GM04504 (cell line): Measurements from ENCODE around the gene PFDN1.
"Not testable (repeated sequence)": the region's sequence is repeated elsewhere in the genome, so short reads cannot be mapped to it uniquely, and the experiment has no call there.

Source experiments
- DNase-seq: peaks from one replicate; pipeline ENCODE4 v3.0.0-alpha.2; 2012; ENCODE audit warnings: low read depth

PFDN1 gene

DNA sequence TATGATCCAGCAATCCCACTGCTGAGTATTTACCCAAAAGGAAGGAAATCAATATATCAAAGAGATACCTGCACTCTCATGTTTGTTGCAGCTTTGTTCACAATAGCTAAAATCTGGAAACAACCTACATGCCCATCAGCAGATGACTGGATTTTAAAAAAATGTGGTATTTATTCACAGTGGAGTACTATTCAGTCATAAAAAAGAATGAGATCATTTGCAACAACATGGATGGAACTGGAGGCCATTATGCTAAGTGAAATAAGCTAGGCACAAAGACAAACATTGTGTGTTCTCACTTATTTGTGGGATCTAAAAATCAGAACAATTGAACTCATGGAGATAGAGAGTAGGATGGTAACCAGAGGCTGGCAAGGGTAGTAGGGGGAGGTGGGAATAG lies 94.8 kb downstream of the PFDN1 start:
- DNase-seq: no peak

DNA sequence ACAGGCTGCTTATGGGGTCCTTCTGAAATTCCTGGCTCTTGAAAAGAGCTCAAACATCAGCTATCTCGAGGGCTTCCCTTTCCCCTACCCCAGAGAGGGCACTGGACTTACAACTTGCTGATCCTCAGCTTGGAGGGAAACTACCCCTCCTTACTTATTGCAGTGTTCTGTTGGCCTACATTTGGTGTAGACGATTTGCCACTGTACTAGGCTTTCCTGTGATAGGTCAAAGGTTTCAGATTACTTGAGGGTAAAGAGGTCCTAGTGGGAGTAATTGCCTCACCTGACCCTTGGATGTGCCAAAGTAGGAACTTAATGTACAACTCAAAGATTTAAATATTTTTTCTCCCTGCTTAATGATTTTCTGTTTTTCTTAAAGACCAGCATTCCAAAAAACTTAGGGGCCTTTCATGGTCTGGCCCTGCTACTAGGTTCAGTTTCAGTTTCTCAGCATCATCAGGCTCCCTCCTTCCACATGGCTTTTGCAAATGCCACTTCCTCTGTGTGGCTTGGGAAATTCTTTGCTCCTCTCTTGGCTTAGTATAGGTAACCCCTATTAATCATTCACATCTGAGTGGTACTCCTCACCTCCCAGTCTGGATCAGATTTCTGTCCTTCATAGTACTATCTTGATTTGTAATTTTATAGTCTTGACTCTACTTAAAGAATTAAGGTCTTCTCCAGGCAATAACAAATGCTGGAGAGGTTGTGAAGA lies 95.5 kb downstream of the PFDN1 start:
- DNase-seq: no peak

DNA sequence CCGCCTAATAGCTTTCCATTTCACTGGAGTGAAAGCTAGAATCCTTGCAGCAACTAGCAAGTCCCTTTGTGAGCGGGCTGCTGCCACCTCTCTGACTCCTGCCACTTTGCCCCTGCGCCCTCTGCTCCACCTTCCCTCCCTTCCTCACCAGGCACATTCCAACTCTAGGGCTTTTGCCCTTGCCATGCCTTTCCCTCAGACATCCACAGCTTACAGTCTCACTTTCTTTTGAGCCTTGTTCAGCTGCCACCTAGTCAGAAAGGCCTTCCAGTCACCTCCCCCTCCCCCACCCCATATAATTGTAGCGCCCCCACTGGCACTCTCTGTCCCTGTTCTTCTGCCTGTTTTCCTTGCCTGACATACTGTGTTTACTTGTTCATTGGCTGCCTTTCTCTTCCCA lies 96.9 kb downstream of the PFDN1 start:
- no peak for DNase-seq

DNA sequence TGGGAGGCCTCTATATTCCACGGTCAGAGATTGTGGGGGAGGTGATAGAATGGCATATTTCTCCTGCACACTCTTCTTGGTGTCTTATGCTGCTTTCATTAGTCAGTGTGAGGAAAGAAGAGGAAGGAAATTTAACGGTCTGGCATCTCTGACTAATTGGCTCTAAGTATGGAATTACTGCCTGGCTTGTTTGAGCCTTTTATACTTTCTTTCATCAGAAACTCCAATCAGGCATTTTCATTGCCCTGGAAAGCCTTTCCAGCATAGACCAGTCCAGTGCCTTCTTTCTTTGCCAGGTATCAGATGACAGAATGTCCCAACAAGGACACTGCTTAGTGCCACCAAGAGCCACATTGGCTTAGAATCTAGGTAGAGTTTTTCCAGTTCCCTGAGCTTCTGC lies 97.7 kb downstream of the PFDN1 start:
- DNase-seq: no peak

DNA sequence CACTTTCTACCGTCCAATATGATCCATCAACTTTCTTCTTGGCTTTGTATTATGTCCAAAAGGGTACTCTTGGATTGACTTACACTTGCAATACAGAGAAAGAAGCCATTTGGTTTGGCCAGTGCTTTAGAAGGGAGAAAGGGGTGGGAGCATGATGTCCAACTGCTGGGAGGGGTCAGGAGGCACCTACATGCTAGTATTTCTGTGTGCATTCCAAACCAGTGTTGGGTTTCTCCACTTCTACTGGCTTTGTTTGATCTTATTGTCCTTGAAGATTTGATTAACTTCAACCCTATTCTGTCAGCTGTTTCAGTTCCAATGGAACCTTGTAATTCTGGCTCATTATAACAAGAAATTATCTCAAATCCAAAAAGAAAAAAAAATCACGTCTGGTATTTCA lies 100.3 kb downstream of the PFDN1 start:
- no peak for DNase-seq

DNA sequence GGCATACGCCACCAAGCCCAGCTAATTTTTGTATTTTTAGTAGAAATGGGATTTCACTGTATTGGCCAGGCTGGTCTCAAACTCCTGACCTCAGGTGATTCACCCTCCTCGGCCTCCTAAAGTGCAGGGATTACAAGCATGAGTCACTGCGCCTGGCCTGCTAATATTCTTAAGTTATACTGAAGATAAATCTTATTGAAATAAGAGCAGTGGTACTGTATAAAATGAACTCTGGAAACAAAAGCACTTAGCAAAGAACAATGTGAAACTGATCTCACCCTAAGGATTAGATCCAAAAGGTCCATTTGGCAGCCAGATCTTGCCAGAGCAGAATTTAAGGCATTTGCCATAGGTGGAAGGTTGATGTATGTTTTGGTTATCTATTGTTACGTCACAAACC lies 100.8 kb downstream of the PFDN1 start:
- DNase-seq: no peak

DNA sequence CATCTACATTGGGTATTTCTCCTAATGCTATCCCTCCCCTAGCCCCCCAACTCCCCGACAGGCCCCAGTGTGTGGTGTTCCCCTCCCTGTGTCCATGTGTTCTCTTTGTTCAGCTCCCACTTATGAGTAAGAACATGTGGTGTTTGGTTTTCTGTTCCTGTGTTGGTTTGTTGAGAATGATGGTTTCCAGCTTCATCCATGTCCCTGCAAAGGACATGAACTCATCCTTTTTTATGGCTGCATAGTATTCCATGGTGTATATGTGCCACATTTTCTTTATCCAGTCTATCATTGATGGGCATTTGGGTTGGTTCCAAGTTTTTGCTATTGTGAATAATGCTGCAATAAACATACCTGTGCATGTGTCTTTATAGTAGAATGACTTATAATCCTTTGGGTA lies 104.0 kb downstream of the PFDN1 start:
- not testable (repeated sequence) for DNase-seq

DNA sequence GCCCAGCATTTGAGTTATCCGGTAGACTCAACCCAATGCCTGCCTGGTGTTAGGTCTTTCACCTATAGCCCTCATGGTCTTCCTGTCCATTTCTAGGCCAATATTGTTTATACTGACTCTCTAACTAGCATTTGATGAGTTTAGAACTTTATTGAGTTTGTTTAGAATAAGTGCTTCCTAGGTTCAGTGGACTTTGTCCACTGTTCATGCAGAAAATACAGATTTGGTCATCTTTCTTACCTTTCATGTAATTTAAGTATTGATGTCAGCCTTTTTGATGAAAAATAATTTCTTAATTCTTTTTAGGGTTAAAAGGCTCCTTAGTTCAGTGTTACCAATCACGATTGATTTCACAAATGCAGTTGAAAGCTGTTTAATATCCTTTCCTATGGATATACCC lies 105.9 kb downstream of the PFDN1 start:
- no peak for DNase-seq

DNA sequence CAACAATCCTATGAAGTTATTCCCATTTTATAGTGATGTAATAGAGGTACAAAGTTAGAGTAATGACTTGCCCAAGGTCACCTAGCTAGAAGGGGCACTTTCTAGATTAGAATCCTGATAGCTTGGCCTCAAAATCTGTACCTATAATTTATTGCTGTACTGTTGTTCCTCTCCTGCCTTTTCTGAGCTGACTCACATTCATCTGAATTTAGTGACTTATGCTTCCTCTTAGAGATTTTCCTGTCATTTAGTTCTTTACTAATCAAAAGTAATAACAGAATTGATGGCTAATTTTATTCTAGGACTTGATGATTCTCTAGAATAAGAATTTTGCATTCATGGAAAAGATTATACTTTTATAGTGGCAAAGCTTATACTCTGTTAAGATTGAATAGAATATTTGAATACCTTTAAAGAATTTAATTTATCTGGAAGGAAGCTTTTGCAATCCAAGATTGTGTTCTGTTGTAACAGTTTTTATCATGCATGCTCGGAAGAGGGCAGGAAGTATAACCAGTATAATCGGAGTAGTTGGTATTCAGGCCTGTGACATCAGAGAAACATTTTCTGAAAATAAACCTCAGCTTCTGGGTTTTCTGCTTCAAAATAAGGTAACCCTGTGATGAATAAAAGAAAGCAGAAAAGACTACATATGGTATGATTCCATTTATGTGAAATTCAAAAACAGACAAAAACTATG lies 106.6 kb downstream of the PFDN1 start:
- DNase-seq: no peak
